Measurements from ENCODE around the gene LHB. TPM values are rescaled to one million over a fixed set of nuclear protein-coding genes. Genes with fewer than 3 reads are reported as not detected.
A peak's percentile ranks its signal among the peaks of the same experiment; 100 is the strongest.

The LHB gene
- total and polyA plus RNA-seq, 8 donors, result 0.98 to 54.4 (median 5.0) TPM

DNA sequence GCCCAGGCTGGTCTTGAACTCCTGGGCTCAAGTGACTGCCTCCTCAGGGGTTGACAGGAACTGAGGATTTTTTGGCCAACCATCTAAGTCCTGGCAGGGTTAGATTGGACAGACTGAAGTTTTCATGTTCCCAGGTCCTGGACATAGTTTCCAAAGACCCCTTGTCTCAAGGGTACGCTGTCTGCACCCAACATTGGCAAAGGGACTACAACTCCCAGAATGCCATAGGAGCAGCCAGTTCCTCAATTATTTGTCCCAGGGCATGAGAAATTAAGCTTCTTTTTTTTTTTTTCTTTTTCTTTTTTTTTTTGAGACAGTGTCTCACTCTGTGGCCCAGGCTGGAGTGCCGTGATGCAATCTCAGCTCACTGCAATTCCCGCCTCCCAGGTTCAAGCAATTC lies 30.7 kb downstream of the LHB start:
- H3K36me3 ChIP-seq, result peaks cover 0 to 8% (median 0%) of the 10 kb centered on the region in 3 donors
- FAIRE-seq (no peak), ATAC-seq (no peak), DNase-seq (no peak)
- intact Hi-C loops (cut with DNase I), result no loop called here
- H3K9me3 ChIP-seq, result no peaks in the 10 kb centered on the region
- H3K27ac ChIP-seq, result no peak overlapping the region
- 98% methylated on average over 3 of the region's 3 CpGs for WGBS, 2 donors
- no peaks in the 10 kb centered on the region for H3K4me1 ChIP-seq
- H3K4me3 ChIP-seq, result no peak overlapping the region
- H3K27me3 ChIP-seq, result no peaks in the 10 kb centered on the region
- TF ChIP-seq CTCF (IDR thresholded peaks at IDR 0.05), result no peak

GRCh38 chr19:48985711-48986110 lies 31.2 kb downstream of the LHB start:
- Histone ChIP-seq H3K9me3 (no peaks in the 10 kb centered on the region), H3K27ac (no peak overlapping the region), H3K36me3 (peaks cover 0 to 8% (median 0%) of the 10 kb centered on the region in 3 donors), H3K4me1 (no peaks in the 10 kb centered on the region), H3K27me3 (no peaks in the 10 kb centered on the region), H3K4me3 (no peak overlapping the region)
- ATAC-seq, result no peak
- intact Hi-C loops (cut with DNase I), result no loop called here
- no peak for TF ChIP-seq CTCF (IDR thresholded peaks at IDR 0.05)
- no peak for FAIRE-seq
- DNase-seq, result no peak
- 90 to 94% methylated on average over 13 of the region's 13 CpGs for WGBS, 2 donors

GRCh38 chr19:48982280-48982679 lies 34.6 kb downstream of the LHB start:
- Histone ChIP-seq H3K4me3 (no peak overlapping the region), H3K9me3 (no peaks in the 10 kb centered on the region), H3K4me1 (no peaks in the 10 kb centered on the region), H3K27me3 (no peaks in the 10 kb centered on the region), H3K27ac (no peak overlapping the region), H3K36me3 (peaks cover 0 to 8% (median 0%) of the 10 kb centered on the region in 3 donors)
- 96% methylated on average over 9 of the region's 9 CpGs for WGBS, 2 donors
- DNase-seq (no peak), ATAC-seq (peak in 1 of 4 donors; percentile 24), FAIRE-seq (no peak)
- TF ChIP-seq CTCF (IDR thresholded peaks at IDR 0.05), result no peak
- intact Hi-C loops (cut with DNase I), result no loop called here

DNA sequence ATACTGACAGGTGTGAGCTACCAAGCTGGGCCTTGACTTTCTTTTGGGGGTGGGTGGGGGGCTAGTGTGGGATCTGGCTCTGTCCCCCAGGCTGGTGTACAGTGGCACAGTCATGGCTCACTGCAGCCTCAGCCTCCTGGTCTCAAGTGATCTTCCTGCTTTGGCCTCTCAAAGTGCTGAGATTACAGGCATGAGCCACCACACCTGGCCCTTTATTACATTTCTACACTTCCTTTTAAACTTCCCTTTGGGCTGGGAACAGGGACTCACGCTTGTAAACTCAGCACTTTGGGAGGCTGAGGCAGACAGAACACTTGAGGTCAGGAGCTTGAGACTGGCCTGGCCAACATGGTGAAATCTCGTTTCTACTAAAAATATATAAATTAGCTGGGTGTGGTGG lies 39.8 kb downstream of the LHB start:
- TF ChIP-seq CTCF (IDR thresholded peaks at IDR 0.05), result no peak
- ATAC-seq (no peak), FAIRE-seq (no peak), DNase-seq (no peak)
- Histone ChIP-seq H3K36me3 (no peaks in the 10 kb centered on the region), H3K4me1 (no peaks in the 10 kb centered on the region), H3K9me3 (no peaks in the 10 kb centered on the region), H3K27ac (no peak overlapping the region), H3K4me3 (no peak overlapping the region), H3K27me3 (no peaks in the 10 kb centered on the region)
- intact Hi-C loops (cut with DNase I), result no loop called here
- 76 to 78% methylated on average over 2 of the region's 2 CpGs for WGBS, 2 donors

GRCh38 chr19:48975947-48976847 lies 40.7 kb downstream of the LHB start:
- TF ChIP-seq CTCF (IDR thresholded peaks at IDR 0.05), result no peak
- H3K36me3 ChIP-seq, result no peaks in the 10 kb centered on the region
- WGBS, 2 donors, result 91% methylated on average over 13 of the region's 13 CpGs
- no peaks in the 10 kb centered on the region for H3K4me1 ChIP-seq
- no peaks in the 10 kb centered on the region for H3K9me3 ChIP-seq
- ATAC-seq, result peak in 1 of 4 donors; percentile 34
- DNase-seq, result no peak
- H3K27ac ChIP-seq, result no peak overlapping the region
- no peaks in the 10 kb centered on the region for H3K27me3 ChIP-seq
- no peak for FAIRE-seq
- intact Hi-C loops (cut with DNase I), result no loop called here
- H3K4me3 ChIP-seq, result no peak overlapping the region
